Duodenal mucosa (tissue), 2 donors: ENCODE measurements around the gene OSBP2.

ENCODE experiments used
- H3K27ac ChIP-seq: one replicate; pipeline ENCODE4 v1.7.0; 2013; ENCODE audit warnings: low read depth, low read length
- H3K27me3 ChIP-seq, 2 donors: one replicate each; pipeline ENCODE4 v1.7.0; 2013; ENCODE audit warnings: low read length in 2 of 2, control low read depth in 1 of 2; ENCODE audit not compliant: insufficient read depth in 2 of 2, control insufficient read depth in 1 of 2
- H3K36me3 ChIP-seq, 2 donors: one replicate each; pipeline ENCODE4 v1.7.0; 2013; ENCODE audit warnings: low read length in 2 of 2, control low read depth in 1 of 2; ENCODE audit not compliant: insufficient read depth in 2 of 2, control insufficient read depth in 1 of 2
- H3K4me1 ChIP-seq, 2 donors: one replicate each; pipeline ENCODE4 v1.7.0; 2013; ENCODE audit warnings: low read length in 2 of 2, control low read depth in 1 of 2; ENCODE audit not compliant: insufficient read depth in 2 of 2, control insufficient read depth in 1 of 2
- H3K4me3 ChIP-seq, 2 donors: one replicate each; pipeline ENCODE4 v1.7.0; 2013; ENCODE audit warnings: low read length in 2 of 2, low read depth in 1 of 2
- H3K9ac ChIP-seq, 2 donors: one replicate each; pipeline ENCODE4 v1.7.0; 2013; ENCODE audit warnings: low read length in 2 of 2, low read depth in 1 of 2
- H3K9me3 ChIP-seq, 2 donors: one replicate each; pipeline ENCODE4 v1.7.0; 2013; ENCODE audit warnings: low read length in 2 of 2, control low read depth in 1 of 2; ENCODE audit not compliant: control insufficient read depth in 1 of 2

The OSBP2 gene

GRCh38 chr22:30871391-30872284 is 177.0 kb downstream of the OSBP2 start:
- Histone ChIP-seq H3K36me3 (no peaks in the 10 kb centered on the region), H3K9me3 (no peaks in the 10 kb centered on the region), H3K4me1 (no peaks in the 10 kb centered on the region), H3K27ac (no peak overlapping the region), H3K4me3 (no peak overlapping the region), H3K9ac (no peak overlapping the region), H3K27me3 (no peaks in the 10 kb centered on the region)

- Histone ChIP-seq H3K36me3 (no peaks in the 10 kb centered on the region), H3K4me1 (no peaks in the 10 kb centered on the region), H3K9ac (no peak overlapping the region), H3K9me3 (no peaks in the 10 kb centered on the region), H3K4me3 (no peak overlapping the region), H3K27ac (no peak overlapping the region), H3K27me3 (no peaks in the 10 kb centered on the region)
Observed at GRCh38 chr22:30872285-30873041, 177.8 kb downstream of the OSBP2 start.

- no peaks in the 10 kb centered on the region for H3K9me3 ChIP-seq
- H3K27me3 ChIP-seq = no peaks in the 10 kb centered on the region
- H3K9ac ChIP-seq = no peak overlapping the region
- no peak overlapping the region for H3K4me3 ChIP-seq
- H3K36me3 ChIP-seq = no peaks in the 10 kb centered on the region
- no peaks in the 10 kb centered on the region for H3K4me1 ChIP-seq
- no peak overlapping the region for H3K27ac ChIP-seq
Observed at GRCh38 chr22:30873086-30873650, 178.5 kb downstream of the OSBP2 start.

DNA sequence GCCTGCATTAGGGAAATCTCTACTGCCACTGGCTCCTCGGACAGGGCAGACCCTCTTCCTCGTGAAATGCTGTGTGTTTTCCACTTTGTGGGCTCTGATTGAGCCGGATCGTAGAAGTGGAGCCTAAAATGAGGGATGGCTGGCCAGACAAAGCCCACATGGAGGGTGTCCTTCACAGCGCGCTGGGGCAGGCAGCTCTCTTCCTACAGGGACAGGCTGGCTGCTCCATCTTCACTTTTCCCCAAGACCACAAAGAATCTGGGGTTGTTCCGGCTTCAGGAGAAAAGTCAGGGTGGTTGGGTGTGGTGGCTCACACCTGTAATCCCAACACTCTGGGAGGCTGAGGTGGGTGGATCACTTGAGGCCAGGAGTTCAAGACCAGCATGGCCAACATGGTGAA is 179.0 kb downstream of the OSBP2 start:
- H3K9me3 ChIP-seq = no peaks in the 10 kb centered on the region
- H3K36me3 ChIP-seq = no peaks in the 10 kb centered on the region
- H3K4me1 ChIP-seq = no peaks in the 10 kb centered on the region
- no peak overlapping the region for H3K27ac ChIP-seq
- H3K27me3 ChIP-seq = no peaks in the 10 kb centered on the region
- H3K4me3 ChIP-seq = no peak overlapping the region
- no peak overlapping the region for H3K9ac ChIP-seq

DNA sequence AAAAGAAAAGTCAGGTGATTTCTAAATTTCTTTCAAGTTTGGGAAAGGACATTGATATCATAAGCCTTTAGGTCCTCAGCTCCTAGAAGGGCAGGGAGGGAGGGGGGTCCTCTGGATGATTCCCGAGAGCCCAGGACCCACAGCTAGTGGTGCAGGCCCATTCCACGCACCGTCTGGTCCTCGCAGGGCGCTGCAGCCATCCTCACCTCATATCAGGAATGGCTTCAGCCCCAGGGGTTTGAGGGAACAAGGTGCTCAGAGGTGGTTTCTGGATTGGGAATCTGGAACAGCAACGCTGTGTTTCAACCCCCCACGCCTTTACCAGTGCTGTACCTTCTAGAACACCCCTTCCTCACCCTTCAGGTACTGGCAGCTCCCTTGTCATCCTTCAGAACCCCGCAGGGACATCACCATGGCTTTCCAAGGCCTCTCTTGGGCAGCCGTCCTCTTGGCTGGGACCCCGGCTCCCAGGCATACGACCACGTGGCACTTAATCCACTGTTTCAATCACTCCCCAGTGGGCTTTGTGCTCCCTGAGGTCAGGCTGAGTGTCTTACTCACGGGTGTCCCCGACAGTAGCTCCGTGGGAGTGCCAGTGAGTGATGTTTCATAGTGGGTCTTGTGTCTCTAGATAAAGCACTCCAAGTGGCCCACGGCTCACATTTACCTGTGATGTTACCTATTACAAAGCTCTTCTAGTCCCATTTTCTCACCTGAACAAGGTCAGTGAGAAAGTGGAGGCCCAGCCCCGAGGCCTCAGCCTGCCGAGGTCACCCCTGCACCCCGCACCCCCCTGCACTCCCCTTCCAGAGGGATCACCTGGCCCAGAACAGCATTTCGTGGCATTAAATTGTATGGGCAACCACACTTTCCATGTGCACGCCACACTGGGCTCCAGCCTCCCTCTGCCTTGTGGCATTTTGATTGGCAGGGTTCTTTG is 180.0 kb downstream of the OSBP2 start:
- Histone ChIP-seq H3K27ac (no peak overlapping the region), H3K4me3 (no peak overlapping the region), H3K27me3 (no peaks in the 10 kb centered on the region), H3K9ac (no peak overlapping the region), H3K4me1 (no peaks in the 10 kb centered on the region), H3K36me3 (no peaks in the 10 kb centered on the region), H3K9me3 (no peaks in the 10 kb centered on the region)

GRCh38 chr22:30875481-30876215 is 181.0 kb downstream of the OSBP2 start:
- Histone ChIP-seq H3K4me3 (no peak overlapping the region), H3K27me3 (no peaks in the 10 kb centered on the region), H3K9ac (no peak overlapping the region), H3K9me3 (no peaks in the 10 kb centered on the region), H3K4me1 (no peaks in the 10 kb centered on the region), H3K27ac (no peak overlapping the region), H3K36me3 (no peaks in the 10 kb centered on the region)

GRCh38 chr22:30876221-30876751 is 181.6 kb downstream of the OSBP2 start:
- peaks cover 2 to 3% of the 10 kb centered on the region in 2 donors for H3K4me1 ChIP-seq
- no peaks in the 10 kb centered on the region for H3K9me3 ChIP-seq
- H3K36me3 ChIP-seq = no peaks in the 10 kb centered on the region
- H3K9ac ChIP-seq = no peak overlapping the region
- no peaks in the 10 kb centered on the region for H3K27me3 ChIP-seq
- H3K4me3 ChIP-seq = no peak overlapping the region
- no peak overlapping the region for H3K27ac ChIP-seq

- no peak overlapping the region for H3K27ac ChIP-seq
- H3K9ac ChIP-seq = no peak overlapping the region
- H3K4me1 ChIP-seq = peaks cover 10 to 11% of the 10 kb centered on the region in 2 donors
Observed at GRCh38 chr22:30876915-30877553, 182.4 kb downstream of the OSBP2 start.

More at GRCh38 chr22:30876915-30877553, 182.4 kb downstream of the OSBP2 start:
- no peaks in the 10 kb centered on the region for H3K9me3 ChIP-seq
- H3K27me3 ChIP-seq = no peaks in the 10 kb centered on the region
- H3K4me3 ChIP-seq = no peak overlapping the region
- H3K36me3 ChIP-seq = no peaks in the 10 kb centered on the region
